HG02840 (cell line): ENCODE measurements around the gene CABLES1.
"Not testable (repeated sequence)": the region's sequence is repeated elsewhere in the genome, so short reads cannot be mapped to it uniquely, and the experiment has no call there.

Experiments used
- ATAC-seq: cut with Tn5 transposase; IDR thresholded peaks from one replicate; pipeline ENCODE4 v1.9.1; 2021; ENCODE audit warnings: mild to moderate bottlenecking, moderate library complexity, moderate number of reproducible peaks; ENCODE audit not compliant: unreplicated experiment, low FRiP score

CABLES1 gene

GRCh38 chr18:23280844-23281243 is 145.6 kb downstream of the CABLES1 start:
- ATAC-seq = no peak

- no peak for ATAC-seq
Measured at GRCh38 chr18:23281626-23282436, 146.5 kb downstream of the CABLES1 start.

GRCh38 chr18:23282437-23282781 is 147.1 kb downstream of the CABLES1 start:
- no peak for ATAC-seq

- ATAC-seq = no peak
Measured at GRCh38 chr18:23283916-23284430, 148.7 kb downstream of the CABLES1 start.

GRCh38 chr18:23284629-23285028 is 149.3 kb downstream of the CABLES1 start:
- ATAC-seq = no peak

- not testable (repeated sequence) for ATAC-seq
Measured at GRCh38 chr18:23285581-23285980, 150.3 kb downstream of the CABLES1 start.

GRCh38 chr18:23291456-23292205 is 156.3 kb downstream of the CABLES1 start:
- no peak for ATAC-seq

GRCh38 chr18:23300231-23300805 is 165.0 kb downstream of the CABLES1 start:
- ATAC-seq = no peak

GRCh38 chr18:23301972-23302371 is 166.7 kb downstream of the CABLES1 start:
- ATAC-seq = no peak

- no peak for ATAC-seq
Measured at GRCh38 chr18:23302511-23302850, 167.2 kb downstream of the CABLES1 start.

GRCh38 chr18:23302851-23303527 is 167.7 kb downstream of the CABLES1 start:
- no peak for ATAC-seq

GRCh38 chr18:23306822-23307221 is 171.5 kb downstream of the CABLES1 start:
- ATAC-seq = no peak

GRCh38 chr18:23307567-23308295 is 172.4 kb downstream of the CABLES1 start:
- ATAC-seq = no peak
